ENCODE data around the gene PLA2G4A.

Gene PLA2G4A

GRCh38 chr1:186828611-186829454, at the start of gene PLA2G4A:
Gene PLA2G4A (plus strand): TSS chr1:186828949. CDS start chr1:186854355, 25,406 bp downstream.
- peak; percentile 17 for DNase-seq

DNA sequence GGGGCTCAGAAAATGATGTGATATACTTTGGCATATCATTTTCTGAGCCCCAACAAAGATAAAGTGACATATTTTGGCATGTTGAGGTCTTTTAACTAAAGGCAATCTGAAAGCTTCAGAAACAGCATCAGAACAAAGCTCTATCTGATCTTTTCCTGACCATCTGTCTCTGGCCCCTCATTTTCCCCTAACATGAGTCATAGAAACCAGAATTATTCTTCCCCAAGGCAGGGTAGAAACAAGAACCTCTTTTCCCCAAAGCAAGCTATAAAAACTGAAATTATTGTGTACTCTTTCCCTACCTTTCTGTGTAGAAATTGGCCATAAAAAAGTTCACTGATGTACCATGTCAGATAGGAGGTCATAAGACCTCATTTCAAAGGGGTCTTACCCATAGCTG, 48.7 kb upstream of the PLA2G4A start:
- no peak for DNase-seq

GRCh38 chr1:186781730-186782129, 47.0 kb upstream of the PLA2G4A start:
- DNase-seq = no peak

DNA sequence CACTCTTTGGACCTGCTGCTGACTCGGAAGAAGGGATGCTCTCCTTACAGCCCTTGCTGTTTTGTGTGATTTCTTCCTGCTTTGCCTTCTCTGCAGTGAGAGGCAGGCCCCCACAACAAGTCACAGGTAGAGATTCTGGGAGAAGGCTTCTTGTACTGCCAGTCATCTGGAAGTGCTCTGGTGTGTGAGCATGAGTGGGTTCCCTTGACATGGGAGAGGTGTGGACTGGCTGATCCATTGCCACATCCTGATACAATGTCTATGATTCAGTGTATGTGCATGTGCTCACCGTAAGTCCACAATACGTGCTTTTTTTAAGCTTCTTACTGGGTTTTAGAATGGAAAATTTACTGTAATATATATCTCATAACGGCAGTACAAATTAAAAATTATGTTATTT, 46.0 kb upstream of the PLA2G4A start:
- no peak for DNase-seq

DNA sequence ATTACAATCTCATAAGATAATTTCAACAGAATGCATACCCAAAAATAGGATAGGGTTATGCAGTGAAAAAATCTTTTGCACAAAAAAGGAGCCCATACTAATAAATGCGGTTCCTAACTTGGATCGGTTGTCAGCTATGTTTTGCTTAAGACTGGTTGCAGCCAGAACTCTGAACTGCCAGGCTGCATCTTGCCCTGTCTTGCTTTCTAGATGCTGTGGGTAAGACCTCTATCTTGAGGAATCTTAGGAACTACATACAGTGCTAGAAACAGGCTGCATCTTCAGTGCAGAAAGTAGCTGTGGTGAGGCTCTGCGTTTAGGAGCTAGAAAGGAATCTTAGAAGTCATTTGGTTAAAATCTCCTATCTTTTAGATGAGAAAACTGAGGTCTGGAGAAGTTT, 45.6 kb upstream of the PLA2G4A start:
- no peak for DNase-seq

GRCh38 chr1:186785503-186785902, 43.2 kb upstream of the PLA2G4A start:
- DNase-seq = no peak

DNA sequence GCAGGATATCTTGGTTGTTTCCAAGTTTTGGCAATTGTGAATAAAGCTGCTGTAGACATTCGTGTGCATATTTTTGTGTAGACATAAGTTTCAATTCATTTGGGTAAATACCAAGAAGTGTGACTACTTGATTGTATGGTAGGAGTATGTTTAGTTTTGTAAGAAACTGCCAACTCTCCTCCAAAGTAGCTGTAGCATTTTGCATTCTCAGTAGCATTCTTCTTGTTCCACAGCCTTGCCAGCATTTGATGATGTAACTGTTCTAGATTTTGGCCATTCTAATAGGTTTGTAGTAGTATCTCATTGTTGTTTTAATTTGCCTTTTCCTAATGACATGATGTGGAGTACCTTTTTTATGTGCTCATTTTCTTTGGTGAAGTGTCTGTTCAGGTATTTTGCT, 38.6 kb upstream of the PLA2G4A start:
- DNase-seq = no peak

- DNase-seq = no peak
Observed at GRCh38 chr1:186792870-186793581, 35.7 kb upstream of the PLA2G4A start.

- DNase-seq = no peak
Observed at GRCh38 chr1:186793582-186793927, 35.2 kb upstream of the PLA2G4A start.

DNA sequence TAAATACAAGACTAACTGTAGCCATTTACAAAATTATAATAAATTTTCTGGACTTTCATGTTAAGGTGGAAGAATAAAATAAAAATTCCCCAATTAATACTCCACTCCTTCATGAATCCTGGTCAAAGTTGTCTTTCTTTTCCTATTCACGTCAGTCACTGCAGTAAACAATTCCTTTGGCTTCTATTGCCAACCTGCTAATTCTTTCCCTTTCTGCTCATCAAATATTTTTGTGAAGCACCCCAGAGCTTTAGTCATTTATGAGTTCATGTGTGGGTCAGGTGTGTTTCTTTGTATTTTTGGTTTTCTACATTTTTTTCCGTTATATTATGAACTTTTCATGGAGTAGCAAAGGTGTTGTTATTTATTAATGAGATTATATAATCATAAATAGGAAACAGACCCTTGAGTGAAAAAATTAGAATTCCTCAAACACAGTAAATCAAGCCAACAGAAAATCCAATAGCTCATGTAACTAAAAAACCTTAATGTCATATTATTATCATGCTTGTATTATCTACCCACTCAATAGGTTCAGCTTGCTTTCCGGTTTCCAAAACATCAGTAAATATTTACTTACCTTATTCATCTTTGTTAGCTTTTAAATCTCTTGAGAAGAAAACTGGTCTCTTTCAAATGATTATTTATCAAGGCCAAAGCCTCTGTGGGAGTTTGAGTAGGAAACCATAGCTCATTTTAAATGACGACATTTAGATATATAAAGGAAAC, 29.6 kb upstream of the PLA2G4A start:
- no peak for DNase-seq

DNA sequence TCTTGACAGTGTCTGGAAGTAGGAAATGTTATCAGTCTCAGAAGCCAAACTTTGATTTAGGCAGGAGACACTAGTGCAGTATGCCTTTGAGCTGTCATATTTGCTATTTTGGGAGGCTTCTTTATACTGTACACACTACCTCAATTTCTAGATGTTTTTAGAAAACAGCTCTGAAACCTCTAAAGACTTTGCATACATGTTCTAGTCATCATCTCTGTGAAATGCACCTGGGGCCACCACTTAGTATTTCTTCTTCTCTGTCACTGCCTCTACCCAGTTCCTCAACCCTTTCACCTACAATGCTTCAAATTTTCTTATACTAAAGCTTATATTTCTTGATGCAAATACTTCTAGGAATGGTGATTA, 29.1 kb upstream of the PLA2G4A start:
- no peak for DNase-seq

- DNase-seq = no peak
Observed at GRCh38 chr1:186802388-186802787, 26.4 kb upstream of the PLA2G4A start.

DNA sequence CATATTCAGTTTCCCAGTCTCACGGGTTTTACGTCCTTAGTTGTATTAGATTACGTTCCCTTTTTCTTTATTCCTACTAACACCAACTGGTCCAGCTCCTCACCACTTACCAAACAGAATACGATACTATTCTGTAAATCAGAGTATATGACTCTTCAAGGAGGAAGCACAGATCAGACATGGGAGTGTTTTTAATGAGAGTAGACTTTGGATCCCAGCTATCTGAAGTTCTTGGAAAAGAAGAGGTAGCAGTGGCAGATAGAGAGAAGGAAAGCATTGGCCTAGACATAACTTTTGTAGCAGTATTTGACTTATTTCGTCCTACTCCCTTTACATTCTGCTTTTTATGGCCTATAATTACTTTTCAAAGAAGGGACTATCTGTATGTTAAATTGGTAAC, 24.1 kb upstream of the PLA2G4A start:
- no peak for DNase-seq

DNA sequence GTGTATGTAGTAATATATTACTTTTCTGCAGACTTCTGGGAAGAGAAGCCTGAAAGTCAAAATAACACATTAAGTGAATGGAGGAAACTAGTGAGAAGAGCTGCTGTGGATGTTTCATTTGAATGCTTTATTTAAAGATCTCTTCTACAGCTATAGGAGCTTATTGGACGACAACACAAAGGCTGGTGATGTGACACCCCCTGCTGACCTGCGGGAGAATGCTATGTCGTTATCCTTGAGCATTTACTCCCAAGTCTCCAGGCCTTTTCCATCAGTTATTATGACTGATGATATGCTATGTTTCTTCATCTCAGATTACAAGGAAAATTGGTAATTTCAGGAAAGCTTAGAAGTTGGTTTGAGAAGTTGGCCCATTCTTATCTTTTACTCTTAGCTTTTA, 22.3 kb upstream of the PLA2G4A start:
- DNase-seq = no peak

DNA sequence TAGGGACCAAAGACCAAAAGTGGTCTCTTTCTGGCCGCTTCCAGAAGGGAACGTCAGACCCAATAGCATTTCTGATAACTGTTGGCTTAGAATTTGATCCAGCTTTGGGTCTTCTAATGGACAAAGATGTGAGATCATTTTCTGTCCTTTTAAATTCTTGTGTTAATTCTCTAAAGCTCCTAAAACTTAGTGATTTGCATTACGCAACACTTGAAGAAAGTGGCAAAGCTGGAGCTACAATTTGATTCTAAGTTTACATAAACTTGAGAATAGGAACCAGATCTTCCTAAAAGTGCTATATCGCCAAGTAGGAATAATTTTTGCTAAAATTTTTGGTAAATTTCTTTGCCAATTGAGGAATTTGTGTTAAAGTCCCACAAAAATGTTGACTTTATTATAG, 21.6 kb upstream of the PLA2G4A start:
- DNase-seq = no peak

DNA sequence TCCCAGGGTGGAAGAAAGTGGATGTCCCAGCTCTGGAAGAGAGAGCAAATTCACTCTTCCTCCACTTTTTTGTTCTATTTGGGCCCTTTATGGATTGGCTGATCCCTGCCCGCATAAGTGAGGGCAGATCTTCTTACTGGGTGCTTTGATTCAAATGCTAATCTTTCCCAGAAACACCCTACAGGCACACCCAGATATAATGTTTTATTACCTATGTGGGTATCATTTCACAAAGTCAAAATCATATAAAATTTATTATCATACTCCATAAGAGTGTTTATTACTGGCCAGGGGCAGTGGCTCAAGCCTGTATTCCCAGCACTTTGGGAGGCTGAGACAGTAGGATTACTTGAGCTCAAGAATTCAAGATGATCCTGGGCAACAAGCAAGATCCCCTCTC, 16.9 kb upstream of the PLA2G4A start:
- no peak for DNase-seq

DNA sequence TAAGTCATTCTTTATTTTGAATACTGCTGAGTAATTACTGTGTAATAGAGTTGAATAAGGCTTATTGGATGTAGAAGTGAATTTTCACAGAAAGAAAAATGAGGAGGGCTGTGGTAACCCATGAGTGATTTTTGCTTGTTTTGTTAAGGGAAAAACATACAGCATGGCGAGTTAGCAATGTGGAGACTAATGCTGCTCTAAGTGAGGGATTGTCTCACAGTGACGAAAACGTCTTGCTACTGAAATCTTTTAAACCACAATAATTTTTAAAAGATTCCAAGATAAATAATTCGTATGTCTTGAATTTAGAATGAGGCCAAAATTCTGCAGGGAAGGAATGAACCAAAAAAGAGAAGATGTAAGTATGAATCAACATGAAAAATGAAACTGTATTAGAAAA, 16.2 kb upstream of the PLA2G4A start:
- no peak for DNase-seq

DNA sequence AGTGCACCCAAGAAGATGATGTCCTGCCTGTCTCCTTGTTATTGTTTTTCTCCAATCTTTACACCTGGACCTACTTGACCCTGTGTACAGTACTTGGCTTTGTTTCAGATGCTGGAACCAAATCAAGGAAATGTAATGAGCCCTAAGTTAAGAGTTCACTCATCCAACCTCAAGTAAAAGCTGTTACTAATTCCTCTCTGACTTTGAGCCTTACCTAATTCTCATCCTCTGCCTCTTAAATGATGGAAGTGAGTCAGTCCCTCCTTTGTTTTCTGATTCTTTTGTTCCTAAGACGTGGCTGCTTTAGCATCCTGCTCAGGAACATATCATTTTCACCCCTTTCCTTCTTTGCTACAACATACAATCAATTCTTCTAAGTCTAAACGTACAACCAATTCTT, 15.3 kb upstream of the PLA2G4A start:
- DNase-seq = no peak

DNA sequence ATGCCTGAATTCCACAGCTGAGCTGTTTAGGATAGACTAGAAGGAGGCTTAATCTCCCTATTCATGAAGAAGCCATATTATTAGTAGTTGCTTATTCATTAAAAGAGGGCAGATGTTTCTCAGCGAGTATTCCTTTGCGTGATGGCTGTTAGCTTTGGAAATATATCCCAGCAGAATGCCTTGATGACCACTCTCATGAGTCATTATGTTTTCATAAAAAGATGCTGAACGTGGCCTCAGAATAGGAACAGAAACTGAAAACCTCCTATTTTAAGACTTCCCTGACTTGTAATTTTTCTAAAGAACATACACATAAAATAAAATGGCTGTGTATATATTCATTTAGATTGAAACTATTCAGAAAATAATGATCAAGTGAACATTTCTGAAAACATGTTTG, 9.6 kb upstream of the PLA2G4A start:
- DNase-seq = no peak

- DNase-seq = no peak
Observed at GRCh38 chr1:186819563-186819962, 9.2 kb upstream of the PLA2G4A start.

DNA sequence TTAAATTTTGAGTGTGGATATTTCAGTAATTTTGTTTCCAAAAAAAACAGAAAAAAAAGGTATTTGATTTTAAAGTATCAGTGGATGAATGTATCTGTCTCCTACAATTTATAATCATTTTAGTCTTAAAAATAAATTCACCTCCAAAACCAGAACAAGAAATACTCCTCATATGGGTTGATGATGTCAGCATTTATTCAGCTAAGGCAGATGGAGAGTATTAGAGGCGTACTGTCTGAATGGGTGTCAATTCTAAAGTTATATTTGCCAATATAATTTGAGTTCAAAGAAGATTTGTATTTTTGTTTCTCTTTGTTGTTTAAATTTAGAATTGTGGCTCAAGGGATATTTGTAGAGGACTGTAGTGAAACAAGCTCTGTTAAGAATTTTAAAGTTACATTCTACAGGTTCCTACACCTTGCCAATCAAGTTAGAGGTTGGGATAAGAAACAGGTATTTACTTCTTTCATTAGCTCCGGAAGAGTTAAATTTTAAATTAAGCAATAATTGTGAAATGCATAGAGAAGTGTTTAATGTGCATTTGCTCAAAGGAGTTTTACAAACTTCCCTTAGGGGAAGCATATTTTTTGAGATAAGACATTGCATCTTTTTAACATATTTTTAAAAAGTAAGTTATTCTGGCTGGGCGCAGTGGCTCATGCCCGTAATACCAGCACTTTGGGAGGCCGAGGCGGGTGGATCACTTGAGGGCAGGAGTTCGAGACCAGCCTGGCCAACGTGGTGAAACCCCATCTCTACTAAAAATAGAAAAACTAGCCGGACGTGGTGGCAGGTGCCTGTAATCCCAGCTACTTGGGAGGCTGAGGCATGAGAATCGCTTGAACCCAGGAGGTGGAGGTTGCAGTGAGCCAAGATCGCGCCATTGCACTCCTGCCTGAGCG, 1.2 kb downstream of the PLA2G4A start:
- DNase-seq = no peak

- DNase-seq = no peak
Observed at GRCh38 chr1:186831168-186831567, 2.4 kb downstream of the PLA2G4A start.

GRCh38 chr1:186834399-186834958, 5.7 kb downstream of the PLA2G4A start:
- DNase-seq = no peak
